ENCODE results near the gene PSMD5. TPM values are rescaled to one million over a fixed set of nuclear protein-coding genes. Genes with fewer than 3 reads are reported as not detected.

Gene PSMD5
- total RNA-seq, 1 donor from 2014 or later = 54.3 TPM

GRCh38 chr9:120865176-120865575, 22.5 kb upstream of the PSMD5 start:
- TF ChIP-seq CTCF (IDR thresholded peaks at IDR 0.05) = no peak
- Mint-ChIP-seq H3K4me1 (ENCODE audit: low read depth) (peaks cover 16% of the 10 kb centered on the region), H3K4me3 (ENCODE audit: unreplicated experiment) (no peak overlapping the region), H3K36me3 (ENCODE audit: low read depth) (peaks cover 41% of the 10 kb centered on the region), H3K9me3 (ENCODE audit: low read depth) (no peaks in the 10 kb centered on the region), H3K27ac (ENCODE audit: unreplicated experiment) (no peak overlapping the region), H3K27me3 (ENCODE audit: low read depth) (no peaks in the 10 kb centered on the region)
- DNase-seq (ENCODE audit: low spot score) = no peak

- no peak for TF ChIP-seq CTCF (IDR thresholded peaks at IDR 0.05)
- Mint-ChIP-seq H3K27ac (ENCODE audit: unreplicated experiment) (no peak overlapping the region), H3K4me3 (ENCODE audit: unreplicated experiment) (no peak overlapping the region), H3K27me3 (ENCODE audit: low read depth) (no peaks in the 10 kb centered on the region), H3K9me3 (ENCODE audit: low read depth) (no peaks in the 10 kb centered on the region), H3K36me3 (ENCODE audit: low read depth) (peaks cover 44% of the 10 kb centered on the region), H3K4me1 (ENCODE audit: low read depth) (peaks cover 12% of the 10 kb centered on the region)
- no peak for DNase-seq (ENCODE audit: low spot score)
Observed at GRCh38 chr9:120864719-120865118, 22.0 kb upstream of the PSMD5 start.

GRCh38 chr9:120863833-120864232, 21.1 kb upstream of the PSMD5 start:
- no peaks in the 10 kb centered on the region for H3K27me3 Mint-ChIP-seq (ENCODE audit: low read depth)
- H3K36me3 Mint-ChIP-seq (ENCODE audit: low read depth) = peaks cover 47% of the 10 kb centered on the region
- no peak for DNase-seq (ENCODE audit: low spot score)
- H3K4me3 Mint-ChIP-seq (ENCODE audit: unreplicated experiment) = no peak overlapping the region
- TF ChIP-seq CTCF (IDR thresholded peaks at IDR 0.05) = peak; percentile 13
- H3K9me3 Mint-ChIP-seq (ENCODE audit: low read depth) = no peaks in the 10 kb centered on the region
- H3K4me1 Mint-ChIP-seq (ENCODE audit: low read depth) = peaks cover 4% of the 10 kb centered on the region
- no peak overlapping the region for H3K27ac Mint-ChIP-seq (ENCODE audit: unreplicated experiment)

GRCh38 chr9:120862452-120862851, 19.7 kb upstream of the PSMD5 start:
- Mint-ChIP-seq H3K27me3 (ENCODE audit: low read depth) (no peaks in the 10 kb centered on the region), H3K36me3 (ENCODE audit: low read depth) (peaks cover 55% of the 10 kb centered on the region), H3K9me3 (ENCODE audit: low read depth) (no peaks in the 10 kb centered on the region), H3K4me1 (ENCODE audit: low read depth) (no peaks in the 10 kb centered on the region), H3K27ac (ENCODE audit: unreplicated experiment) (no peak overlapping the region), H3K4me3 (ENCODE audit: unreplicated experiment) (no peak overlapping the region)
- TF ChIP-seq CTCF (IDR thresholded peaks at IDR 0.05) = no peak
- no peak for DNase-seq (ENCODE audit: low spot score)

- H3K27me3 Mint-ChIP-seq (ENCODE audit: low read depth) = no peaks in the 10 kb centered on the region
- H3K4me3 Mint-ChIP-seq (ENCODE audit: unreplicated experiment) = no peak overlapping the region
- H3K9me3 Mint-ChIP-seq (ENCODE audit: low read depth) = no peaks in the 10 kb centered on the region
- no peak for TF ChIP-seq CTCF (IDR thresholded peaks at IDR 0.05)
- no peaks in the 10 kb centered on the region for H3K4me1 Mint-ChIP-seq (ENCODE audit: low read depth)
- no peak overlapping the region for H3K27ac Mint-ChIP-seq (ENCODE audit: unreplicated experiment)
- peaks cover 58% of the 10 kb centered on the region for H3K36me3 Mint-ChIP-seq (ENCODE audit: low read depth)
- no peak for DNase-seq (ENCODE audit: low spot score)
Observed at GRCh38 chr9:120861935-120862334, 19.2 kb upstream of the PSMD5 start.

All from chondrocyte (in vitro differentiated cells).